HG02884 (cell line): ENCODE data around the gene HPSE.
A peak's percentile ranks its signal among the peaks of the same experiment; 100 is the strongest.

Source experiments
- ATAC-seq: cut with Tn5 transposase; IDR thresholded peaks from one replicate; pipeline ENCODE4 v1.9.1; 2021; ENCODE audit warnings: mild to moderate bottlenecking, moderate library complexity; ENCODE audit not compliant: unreplicated experiment

Gene HPSE

DNA sequence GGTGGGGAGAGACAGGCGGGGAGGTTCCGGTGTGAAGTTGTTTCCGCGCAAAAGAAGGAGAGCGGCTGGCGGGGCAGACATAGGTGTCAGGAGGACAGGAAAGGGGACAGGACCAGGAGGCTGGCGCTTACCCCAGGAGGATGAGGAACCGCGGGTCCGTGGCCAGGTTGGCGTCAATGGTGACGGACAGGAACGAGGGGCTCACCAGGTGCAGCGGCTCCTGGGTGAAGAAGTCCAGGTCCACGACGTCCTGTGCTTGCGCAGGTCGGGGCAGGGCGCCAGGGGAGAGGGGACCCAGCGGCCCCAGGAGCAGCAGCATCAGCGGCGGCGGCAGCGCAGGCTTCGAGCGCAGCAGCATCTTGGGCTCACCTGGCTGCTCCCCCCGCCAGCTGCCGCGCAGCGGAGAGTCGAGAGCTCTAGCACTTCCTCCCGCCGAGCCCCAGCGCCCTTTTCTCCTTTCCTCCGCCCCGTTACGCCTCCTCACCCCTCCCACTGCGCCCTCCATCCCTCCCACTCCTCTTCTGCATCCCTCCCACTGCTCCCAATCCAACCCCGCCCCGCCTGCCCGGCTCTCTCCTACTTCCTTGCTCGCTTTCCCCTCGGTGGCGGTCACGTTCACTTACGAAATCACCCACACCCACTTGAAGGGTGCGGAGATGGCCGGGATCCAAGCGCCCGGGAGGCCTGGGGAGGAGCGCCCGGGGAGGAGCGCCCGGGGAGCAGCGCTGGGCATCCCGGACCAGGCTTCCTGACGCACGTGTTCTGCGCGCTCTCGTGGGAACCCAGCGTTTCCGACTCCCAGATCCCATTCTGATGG is at the start of gene HPSE:
HPSE (minus strand) TSS at position 424 of the 817 bp plus-strand sequence; CDS start at position 358, 66 bp downstream.
- ATAC-seq = peak; percentile 83

DNA sequence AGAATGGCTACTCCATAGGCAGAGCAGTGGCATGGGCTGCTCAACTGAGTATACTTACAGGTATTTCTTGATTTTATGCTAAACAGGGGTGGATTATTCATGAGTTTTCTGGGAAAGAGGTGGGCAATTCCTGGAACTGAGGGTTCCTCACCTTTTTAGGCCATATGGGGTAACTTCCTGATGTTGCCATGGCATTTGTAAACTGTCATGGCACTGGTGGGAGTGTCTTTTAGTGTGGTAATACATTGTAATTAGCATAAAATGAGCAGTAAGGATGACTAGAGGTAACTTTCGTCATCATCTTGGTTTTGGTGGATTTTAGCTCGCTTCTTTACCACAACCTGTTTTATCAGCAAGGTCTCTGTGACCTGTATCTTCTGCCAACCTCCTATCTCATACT is 48.2 kb upstream of the HPSE start:
- no peak for ATAC-seq

DNA sequence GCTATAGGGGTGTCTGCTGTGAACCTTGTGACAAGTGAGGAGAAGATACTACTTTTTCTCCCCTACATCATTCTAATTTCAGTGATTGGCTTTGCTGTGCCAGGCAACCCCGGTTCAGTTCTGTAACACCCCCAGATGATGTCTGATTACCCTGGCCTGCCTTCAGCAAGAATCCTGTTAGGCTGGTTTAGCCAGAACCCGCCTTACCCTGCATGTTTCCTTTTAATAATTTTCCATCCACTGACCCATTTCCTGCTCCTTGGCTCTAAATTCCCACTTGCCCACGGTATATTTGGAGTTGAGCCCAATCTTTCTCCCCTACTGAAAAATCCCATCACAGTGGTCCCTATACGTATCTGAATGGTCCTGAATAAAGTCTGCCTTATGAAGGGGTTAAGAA is 46.5 kb upstream of the HPSE start:
- ATAC-seq = no peak

DNA sequence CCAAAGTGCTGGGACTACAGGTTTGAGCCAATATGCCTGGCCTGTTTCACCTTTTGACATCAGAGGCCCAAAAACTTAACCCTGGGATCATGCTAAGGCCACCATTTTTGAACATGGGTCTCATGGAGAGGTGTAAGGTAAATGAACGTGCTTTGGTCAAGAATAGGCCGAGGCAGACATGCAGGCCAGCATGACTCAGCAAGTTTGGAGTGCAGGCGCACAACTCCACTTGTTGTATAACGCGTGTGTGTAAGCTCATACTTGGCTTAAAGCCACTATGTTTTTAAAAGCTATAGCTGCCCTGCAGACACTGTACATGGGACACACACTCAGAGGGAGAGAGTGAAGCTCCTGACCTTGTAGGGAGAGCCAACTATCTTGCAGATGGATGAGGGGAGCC is 43.8 kb upstream of the HPSE start:
- no peak for ATAC-seq

DNA sequence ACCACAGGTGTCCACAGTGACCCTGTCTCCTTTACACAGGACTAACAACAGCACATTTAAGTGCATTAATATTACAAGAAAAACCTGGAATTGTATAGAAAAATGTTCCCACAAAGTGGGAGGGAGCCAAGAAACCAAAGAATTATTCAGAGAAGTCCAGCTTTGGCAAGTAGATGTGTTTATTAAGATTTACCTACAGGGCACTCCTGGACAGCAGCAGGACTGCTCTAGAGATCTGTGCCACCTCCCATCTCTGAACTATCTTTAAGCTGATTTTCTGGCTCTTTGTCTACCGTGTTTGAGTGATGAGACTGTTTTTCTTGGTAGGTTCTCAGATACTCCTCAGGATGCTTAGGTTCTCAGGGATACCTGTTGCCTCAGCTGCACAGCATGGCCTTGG is 38.3 kb upstream of the HPSE start:
- ATAC-seq = no peak

DNA sequence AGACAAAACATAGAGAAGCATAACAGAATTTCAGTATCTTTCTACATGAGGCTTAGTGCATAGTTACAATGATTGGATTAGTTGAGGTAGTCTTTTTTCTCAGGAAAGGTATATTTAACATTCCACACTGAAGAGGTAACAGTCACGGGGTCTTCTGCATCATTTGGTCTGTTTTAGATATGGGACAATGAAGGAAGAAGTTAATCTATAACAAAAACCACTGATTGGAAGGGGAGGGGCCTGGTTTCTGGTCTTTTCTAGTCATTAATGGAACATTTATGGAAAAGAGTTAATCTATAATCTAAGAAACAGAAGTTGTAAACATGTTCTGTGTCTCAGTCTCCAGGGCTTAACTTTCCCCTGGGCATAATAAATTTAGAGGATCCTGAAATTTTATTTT is 37.3 kb upstream of the HPSE start:
- ATAC-seq = no peak

DNA sequence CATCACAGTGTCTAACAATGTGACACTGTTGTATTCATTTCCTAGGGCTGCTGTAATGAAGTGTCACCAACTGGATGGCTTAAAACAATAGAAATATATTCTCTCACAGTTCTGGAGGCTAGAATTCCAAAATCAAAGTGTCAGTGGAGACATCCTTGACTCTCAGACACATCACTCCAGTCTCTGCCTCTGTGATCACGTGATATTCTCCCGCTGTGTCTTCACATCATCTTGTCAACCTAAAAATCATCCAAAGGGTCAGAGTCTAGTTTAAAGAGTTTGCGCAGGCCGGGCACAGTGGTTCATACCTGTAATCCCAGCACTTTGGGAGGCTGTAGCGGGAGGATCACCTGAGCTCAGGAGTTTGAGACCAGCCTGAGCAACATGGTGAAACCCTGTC is 36.6 kb upstream of the HPSE start:
- no peak for ATAC-seq

DNA sequence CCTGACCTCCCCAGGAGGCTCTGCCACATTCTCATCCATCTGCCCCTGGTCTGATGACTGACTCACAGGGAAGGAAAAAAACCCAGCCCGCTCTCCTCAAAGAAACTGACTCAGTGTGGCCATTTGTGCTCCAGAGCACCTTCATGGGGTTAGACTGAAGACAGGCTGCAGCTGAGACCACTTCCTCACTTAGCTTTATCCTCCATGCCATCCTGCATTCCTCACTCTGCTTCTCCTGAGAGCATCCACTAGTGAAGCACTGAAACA is 35.9 kb upstream of the HPSE start:
- ATAC-seq = no peak

DNA sequence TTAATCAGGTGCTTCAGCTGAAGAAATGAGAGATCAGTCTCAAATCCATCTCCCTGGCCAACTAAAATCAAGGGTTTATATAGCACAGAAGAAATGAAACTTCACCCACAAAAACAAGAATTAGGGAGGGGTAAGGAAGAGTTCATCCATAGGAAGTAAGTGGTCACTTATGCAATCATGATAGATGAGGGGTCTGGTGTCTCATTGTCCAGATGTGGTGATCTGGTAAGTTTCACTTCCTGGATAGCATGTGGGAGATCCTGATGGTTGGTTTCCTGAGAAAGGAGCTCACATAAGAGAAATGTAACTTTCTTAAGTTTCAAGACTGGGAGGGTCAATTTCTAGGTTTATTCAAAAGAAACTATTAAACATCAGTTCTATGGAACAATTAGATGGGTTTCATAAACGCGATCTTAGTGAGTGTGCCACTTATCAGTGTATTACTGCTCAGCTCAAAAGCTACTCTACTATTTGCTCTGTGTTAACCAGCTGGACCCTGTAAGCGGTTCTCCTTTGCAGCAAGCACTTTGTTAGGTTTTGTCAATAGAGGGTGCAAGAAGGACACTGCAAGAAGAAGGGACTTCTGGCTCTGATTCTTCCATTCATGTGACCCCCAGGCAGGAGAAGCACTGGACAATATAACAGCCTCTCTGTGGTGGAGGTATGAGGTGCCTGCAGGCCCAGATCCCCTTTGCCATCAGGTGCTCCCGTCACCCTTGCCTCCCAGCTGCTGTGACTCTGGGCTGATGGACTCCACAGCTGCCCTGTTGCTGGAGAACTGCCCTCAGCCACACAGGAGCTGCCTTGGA is 35.4 kb upstream of the HPSE start:
- no peak for ATAC-seq

DNA sequence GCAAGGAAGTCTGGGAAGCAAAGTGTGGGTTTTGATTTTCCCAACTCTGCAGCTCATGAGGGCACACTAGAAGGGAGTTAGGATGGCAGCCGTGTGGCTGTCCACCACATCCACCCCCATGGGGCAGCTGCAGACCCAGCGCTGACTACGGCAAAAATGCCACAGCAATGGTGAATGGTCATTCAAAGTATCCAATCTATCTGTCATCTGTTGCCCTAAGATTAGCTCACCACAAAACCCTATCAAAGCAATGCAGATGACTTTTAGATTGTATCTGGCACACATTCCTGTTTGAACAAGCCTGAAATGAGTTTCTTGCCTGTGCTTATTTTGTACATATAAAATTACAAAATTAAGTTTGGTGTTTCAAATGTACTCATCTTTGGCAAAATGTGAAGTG is 29.7 kb upstream of the HPSE start:
- ATAC-seq = no peak

DNA sequence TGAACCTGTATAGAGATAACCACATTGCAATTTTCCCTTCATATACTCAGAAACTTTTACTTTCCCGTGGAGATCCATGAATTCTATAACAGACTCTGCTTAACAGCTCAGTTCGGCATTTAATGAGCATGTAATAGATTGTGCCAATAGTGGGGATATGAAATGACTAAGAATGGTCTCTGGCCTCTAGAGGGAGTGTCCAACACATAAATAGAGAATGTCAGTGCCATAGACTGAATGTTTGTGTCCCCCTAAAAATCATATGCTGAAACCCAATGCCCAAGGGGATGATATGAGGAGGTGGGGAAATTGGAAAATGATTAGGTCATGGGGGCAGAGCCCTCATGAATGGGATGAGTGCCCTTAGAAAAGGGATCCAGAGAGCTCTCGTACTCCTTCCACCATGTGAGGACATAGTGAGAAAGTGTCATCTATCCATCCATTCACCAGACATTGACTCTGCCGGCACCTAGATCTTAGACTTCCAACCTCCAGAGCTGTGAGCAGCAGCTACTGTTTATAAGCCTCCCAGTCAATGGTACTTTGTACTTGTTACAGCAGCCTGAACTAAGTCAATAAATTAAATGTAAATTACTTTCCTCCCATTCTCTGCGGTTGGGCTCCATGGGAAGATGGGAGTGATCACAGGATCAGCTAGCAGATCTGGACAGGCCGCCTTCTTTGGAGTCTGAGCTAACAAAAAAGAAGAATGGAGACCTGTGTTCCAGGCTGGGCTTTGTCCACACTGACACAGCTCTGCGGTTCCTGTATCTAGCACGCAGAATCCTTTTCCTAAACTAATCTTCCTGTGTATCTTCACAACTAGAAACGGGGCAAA is 28.1 kb upstream of the HPSE start:
- ATAC-seq = no peak

DNA sequence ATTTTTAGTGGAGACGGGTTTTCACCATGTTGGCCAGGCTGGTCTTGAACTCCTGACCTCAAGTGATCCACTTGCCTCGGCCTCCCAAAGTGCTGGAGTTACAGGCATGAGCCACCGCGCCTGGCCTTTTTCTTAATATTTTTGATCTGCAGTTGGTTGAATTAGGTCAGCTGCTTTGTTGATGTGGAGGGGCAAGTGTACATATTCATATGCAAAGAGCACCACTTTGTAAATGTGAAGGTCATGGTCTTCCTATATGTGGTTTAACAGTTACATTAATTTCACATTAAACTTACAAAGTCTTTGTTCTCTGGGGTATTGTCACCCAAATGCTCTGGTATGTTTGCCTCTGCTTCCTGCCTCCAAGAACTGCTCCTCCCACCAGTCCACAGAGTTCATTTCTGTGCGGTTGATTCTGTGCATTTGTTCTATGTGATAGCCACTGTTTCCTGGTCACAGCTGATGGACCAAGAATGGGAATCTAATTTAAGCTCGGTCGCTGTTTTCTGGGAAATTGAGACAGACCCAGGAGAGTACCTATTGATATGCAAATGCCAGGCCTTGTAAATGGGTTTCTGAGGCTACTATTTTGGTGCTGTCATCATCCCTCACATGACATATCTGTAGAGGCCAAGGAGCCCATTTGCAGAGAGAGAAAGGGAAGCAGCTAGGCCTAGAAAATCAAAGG is 26.9 kb upstream of the HPSE start:
- no peak for ATAC-seq

DNA sequence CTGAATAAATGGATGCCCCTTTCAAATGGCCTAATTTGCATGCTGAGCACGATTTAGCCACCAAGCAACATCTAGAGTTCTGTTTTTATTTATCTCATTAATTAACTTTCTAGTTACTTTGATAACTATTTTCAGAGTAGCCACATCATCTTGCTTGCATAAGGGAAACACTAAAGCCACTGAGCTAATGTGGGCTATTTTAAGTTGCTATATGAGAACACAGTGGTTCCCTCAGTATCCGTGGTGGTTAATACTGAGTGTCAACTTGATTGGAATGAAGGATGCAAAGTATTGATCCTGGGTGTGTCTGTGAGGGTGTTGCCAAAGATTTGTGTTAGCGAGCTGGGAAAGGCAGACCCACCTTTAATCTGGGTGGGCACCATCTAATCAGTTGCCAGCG is 25.4 kb upstream of the HPSE start:
- no peak for ATAC-seq

DNA sequence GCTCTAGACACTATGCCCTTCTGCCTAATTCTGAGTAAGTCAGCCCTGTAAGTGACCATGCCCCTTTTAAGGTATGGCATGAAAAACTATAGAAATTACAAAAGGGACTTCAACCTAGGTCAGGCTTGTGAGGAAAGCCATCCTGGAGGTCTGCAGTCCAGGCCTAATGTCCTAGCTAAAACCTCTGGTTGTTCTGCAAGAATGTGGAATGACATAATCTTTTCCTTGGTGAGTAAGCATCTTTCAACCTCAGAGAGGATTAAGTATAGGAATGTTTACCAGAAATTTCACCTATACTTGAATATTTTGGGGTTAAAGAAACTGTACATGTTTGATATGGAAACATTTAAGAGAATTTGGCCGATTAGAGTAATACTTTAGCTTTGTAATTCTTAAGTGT is 23.8 kb upstream of the HPSE start:
- ATAC-seq = no peak

DNA sequence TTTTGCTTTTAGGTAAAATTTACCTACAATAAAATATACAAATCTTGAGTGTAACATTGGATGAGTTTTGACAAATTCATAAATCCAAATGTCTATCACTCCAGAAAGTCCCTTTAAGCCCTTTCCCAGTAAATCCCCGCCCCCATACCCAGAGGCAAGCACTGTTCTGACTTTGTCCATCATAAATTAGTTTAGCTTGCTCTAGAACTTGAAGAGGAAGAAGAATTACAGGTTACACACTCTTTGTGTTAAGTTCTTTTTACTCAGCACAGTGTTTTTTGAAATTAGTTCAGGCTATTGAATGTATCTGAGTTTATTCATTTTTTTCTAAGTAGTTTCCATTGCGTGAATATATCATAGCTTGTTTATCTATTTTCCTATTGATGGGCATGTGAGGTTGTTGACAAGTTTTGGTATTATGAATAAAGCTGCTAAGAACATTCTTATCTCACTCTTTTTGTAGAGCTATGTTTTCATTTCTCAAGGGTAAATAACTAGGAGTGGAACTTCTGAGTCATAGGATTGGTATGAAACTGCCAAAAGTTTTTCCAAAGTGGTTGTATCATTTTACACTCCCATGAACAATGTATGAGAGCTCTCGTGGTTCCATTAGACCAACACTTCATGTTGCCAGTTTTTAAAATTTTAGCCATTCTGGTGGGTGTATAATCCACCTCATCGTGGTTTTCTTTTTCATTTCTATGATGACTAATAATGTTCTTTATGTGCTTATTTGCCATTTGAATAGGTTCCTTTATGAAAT is 22.4 kb upstream of the HPSE start:
- peak; percentile 78 for ATAC-seq

DNA sequence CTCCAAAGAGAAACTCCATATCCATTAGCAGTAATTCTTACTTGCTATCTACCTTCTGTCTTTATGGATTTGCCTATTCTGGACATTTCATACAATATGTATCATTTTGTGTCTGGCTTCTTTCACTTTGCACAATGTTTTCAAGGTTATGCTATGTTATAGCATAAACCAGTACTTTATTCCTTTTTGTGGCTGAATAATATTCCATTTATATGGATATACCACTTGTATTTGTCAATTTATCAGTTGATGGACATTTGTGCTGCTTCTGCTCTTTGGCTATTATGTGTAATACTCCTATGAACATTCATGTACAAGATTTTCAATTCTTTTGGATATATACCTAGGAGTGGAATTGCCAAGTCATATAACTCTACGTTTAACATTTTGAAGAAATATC is 18.9 kb upstream of the HPSE start:
- no peak for ATAC-seq

DNA sequence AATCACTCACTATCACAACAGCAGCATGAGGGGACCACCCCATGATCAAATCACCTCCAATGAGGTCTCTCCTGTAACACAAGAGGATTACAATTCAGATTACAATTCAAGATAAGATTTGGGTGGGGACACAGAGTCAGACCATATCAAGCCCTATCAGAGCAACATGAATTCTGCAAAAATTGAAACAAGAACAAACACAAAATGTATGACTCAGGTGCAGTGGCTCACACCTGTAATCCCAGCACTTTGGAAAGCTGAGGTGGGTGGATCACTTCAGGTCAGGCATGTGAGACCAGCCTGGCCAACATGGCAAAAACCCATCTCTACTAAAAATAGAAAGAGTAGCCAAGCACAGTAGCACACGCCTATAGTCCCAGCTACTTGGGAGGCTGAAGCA is 13.4 kb upstream of the HPSE start:
- ATAC-seq = no peak

DNA sequence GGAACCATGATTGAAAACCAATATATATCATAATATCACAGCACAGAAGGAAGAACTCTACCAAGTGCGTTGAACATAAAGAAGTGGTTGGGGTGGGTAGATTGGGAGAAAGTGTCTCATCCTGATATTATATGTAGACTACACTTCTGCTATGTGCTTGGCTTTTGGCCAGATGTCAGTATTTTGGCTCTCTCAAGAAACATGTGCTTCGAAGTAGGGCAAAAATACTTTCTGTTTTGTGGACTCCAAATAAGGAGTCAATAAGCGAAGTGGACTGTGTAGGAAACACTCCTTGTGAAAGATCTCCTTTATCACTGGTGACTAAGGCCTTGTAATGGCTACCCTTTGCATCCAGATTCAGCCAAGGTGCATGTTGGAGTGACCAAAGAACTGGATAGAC is 7.8 kb upstream of the HPSE start:
- no peak for ATAC-seq

DNA sequence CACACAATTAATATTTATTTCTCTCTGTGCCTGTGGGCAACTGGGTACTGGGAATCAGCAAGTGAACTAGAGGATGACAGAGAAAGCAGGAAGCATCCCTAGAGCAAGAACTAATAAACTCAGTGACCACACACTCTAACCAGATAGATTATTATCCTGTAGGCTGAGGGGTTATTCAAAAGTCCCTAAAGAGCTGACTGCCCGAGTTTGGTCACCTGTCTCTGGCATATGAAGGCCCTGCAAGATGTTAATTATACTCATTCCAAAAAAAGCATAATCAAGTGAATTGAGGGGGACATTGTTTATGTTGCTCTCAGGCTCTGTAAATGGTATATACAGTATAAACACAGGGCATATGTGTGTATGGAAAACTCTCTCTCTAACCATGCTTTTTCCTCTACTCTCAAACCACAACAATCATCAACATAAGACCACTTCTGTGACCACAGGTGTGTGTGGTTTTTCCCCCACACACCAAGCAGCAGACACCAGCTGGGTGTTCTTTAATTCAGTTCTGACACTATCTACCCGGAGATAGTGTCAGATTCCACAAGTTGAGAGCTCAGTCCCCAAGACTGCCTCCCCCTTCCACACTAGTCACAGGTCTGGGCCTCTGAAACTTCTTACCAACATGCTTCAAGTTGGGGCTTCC is 6.2 kb upstream of the HPSE start:
- ATAC-seq = peak; percentile 81

DNA sequence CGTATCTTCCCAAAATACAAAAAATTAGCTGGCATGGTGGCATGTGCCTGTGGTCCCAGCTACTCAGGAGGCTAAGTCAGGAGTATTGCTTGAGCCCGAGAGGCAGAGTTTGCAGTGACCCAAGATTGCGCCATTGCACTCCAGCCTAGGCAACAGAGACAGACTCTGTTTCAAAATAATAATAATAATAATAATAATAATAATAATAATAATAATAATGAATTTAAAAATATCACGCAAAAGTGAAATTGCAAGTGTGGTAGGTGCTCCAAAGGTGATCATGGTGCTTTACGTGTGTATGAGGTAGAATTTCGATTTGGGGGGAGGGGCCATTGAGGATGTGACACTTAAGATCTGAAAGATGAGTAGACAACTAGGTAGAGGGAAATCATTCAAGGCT is 4.9 kb upstream of the HPSE start:
- no peak for ATAC-seq
